HepG2 (cell line): ENCODE results near the gene OPRL1. TPM values are rescaled to one million over a fixed set of nuclear protein-coding genes. Genes with fewer than 3 reads are reported as not detected.
A peak's percentile ranks its signal among the peaks of the same experiment; 100 is the strongest.

Experiments
- CHCHD3 ChIP-seq: sonication (generic); formaldehyde crosslinking; IDR thresholded peaks from 2 replicates; pipeline ENCODE4 v1.8.0; 2022; ENCODE audit warnings: mild to moderate bottlenecking, missing genetic modification reagents, moderate library complexity
- GABPB1 ChIP-seq: IDR thresholded peaks from 2 replicates; pipeline ENCODE4 v1.6.1; 2016; ENCODE audit warnings: mild to moderate bottlenecking, missing genetic modification reagents, moderate library complexity, missing compliant biosample characterization
- HES4 ChIP-seq: sonication (generic); formaldehyde crosslinking; IDR thresholded peaks from 2 replicates; pipeline ENCODE4 v1.9.0; 2021; ENCODE audit warnings: mild to moderate bottlenecking, missing genetic modification reagents, borderline replicate concordance
- KAT8 ChIP-seq: IDR thresholded peaks from 2 replicates; pipeline ENCODE4 v1.6.1; 2016; ENCODE audit warnings: missing genetic modification reagents, missing compliant biosample characterization
- KLF15 ChIP-seq: sonication (generic); formaldehyde crosslinking; IDR thresholded peaks from 2 replicates; pipeline ENCODE4 v1.8.1; 2023; ENCODE audit warnings: borderline replicate concordance, mild to moderate bottlenecking, inconsistent platforms, missing genetic modification reagents, mixed read lengths
- RARG ChIP-seq: sonication (generic); formaldehyde crosslinking; IDR thresholded peaks from 2 replicates; pipeline ENCODE4 v1.4.0; 2020; ENCODE audit warnings: low read depth, mild to moderate bottlenecking, missing genetic modification reagents
- SNRNP70 ChIP-seq: fragments of 200-400 bp; formaldehyde crosslinking; IDR thresholded peaks from 2 replicates; pipeline ENCODE4 v1.6.1; 2017; ENCODE audit warnings: mild to moderate bottlenecking, low read depth, low read length, moderate library complexity
- ZBTB20 ChIP-seq: sonication (generic); formaldehyde crosslinking; IDR thresholded peaks from 2 replicates; pipeline ENCODE4 v1.8.1; 2023; ENCODE audit warnings: missing genetic modification reagents, low read depth, mild to moderate bottlenecking, borderline replicate concordance
- ZNF17 ChIP-seq: sonication (generic); formaldehyde crosslinking; IDR thresholded peaks from 2 replicates; pipeline ENCODE4 v1.5.0; 2020; ENCODE audit warnings: mild to moderate bottlenecking, missing genetic modification reagents
- ZNF607 ChIP-seq: sonication (generic); formaldehyde crosslinking; IDR thresholded peaks from 2 replicates; pipeline ENCODE4 v1.5.1; 2020; ENCODE audit warnings: missing genetic modification reagents, mild to moderate bottlenecking, borderline replicate concordance
- ZNF772 ChIP-seq: sonication (generic); formaldehyde crosslinking; IDR thresholded peaks from 2 replicates; pipeline ENCODE4 v1.5.0; 2020; ENCODE audit warnings: mild to moderate bottlenecking, missing genetic modification reagents
- ZNF83 ChIP-seq: sonication (generic); formaldehyde crosslinking; IDR thresholded peaks from 2 replicates; pipeline ENCODE4 v1.4.0; 2020; ENCODE audit warnings: missing genetic modification reagents, mild to moderate bottlenecking, borderline replicate concordance
- polyA plus RNA-seq, 8 experiments: library from polyadenylated mRNA; depleted of rRNA in 3 of 8; stranded (reverse) in 7 of 8; unstranded in 1 of 8; fragments of >200 nt; fragmentation: Illumina TruSeq in 4 of 8; extraction: Trizol in 4 of 8; gene quantifications; 2 replicates each; pipeline versions ENCODE4 v1.2.1 to v1.2.3, GENCODE V29; 2011 to 2016; ENCODE audit warnings: low read depth in 4 of 8, missing spikeins in 1 of 8, mixed read lengths in 1 of 8; ENCODE audit not compliant: insufficient read depth in 1 of 8
- total RNA-seq, 5 experiments: library from RNA; depleted of rRNA; stranded (reverse); fragments of >200 nt; fragmentation: Illumina TruSeq; extraction: Trizol; gene quantifications; 2 replicates each; pipeline ENCODE4 v1.2.3, GENCODE V29; 2016; ENCODE audit warnings: low read depth in 1 of 5
- TF ChIP-seq, protein P1 (sequence below): sonication (generic); formaldehyde crosslinking; IDR thresholded peaks from 2 replicates; pipeline ENCODE4 v1.5.0; 2020; ENCODE audit warnings: missing genetic modification reagents, mild to moderate bottlenecking, borderline replicate concordance
- TF ChIP-seq, protein P2 (sequence below): sonication (generic); formaldehyde crosslinking; IDR thresholded peaks from 2 replicates; pipeline ENCODE4 v1.4.0; 2020; ENCODE audit warnings: missing genetic modification reagents
- TF ChIP-seq, protein P3 (sequence below): sonication (generic); formaldehyde crosslinking; conservative IDR thresholded peaks from 2 replicates; pipeline ENCODE4 v1.8.1; 2023; ENCODE audit warnings: missing genetic modification reagents
- TF ChIP-seq, protein P4 (sequence below): IDR thresholded peaks from 2 replicates; pipeline ENCODE4 v1.6.1; 2016; ENCODE audit warnings: missing biosample characterization, missing genetic modification reagents, low read depth
- TF ChIP-seq, protein P5 (sequence below): sonication (generic); formaldehyde crosslinking; IDR thresholded peaks from 2 replicates; pipeline ENCODE4 v1.5.0; 2020; ENCODE audit warnings: missing genetic modification reagents
- TF ChIP-seq, protein P6 (sequence below): sonication (generic); formaldehyde crosslinking; IDR thresholded peaks from 2 replicates; pipeline ENCODE4 v1.8.0; 2022; ENCODE audit warnings: mild to moderate bottlenecking, missing genetic modification reagents, moderate library complexity

OPRL1 gene
- total and polyA plus RNA-seq, 2 of the 13 experiments (the other 11 are each of a cell fraction or from before 2014, with no cell fraction given) = 0.35 to 0.71 TPM

DNA sequence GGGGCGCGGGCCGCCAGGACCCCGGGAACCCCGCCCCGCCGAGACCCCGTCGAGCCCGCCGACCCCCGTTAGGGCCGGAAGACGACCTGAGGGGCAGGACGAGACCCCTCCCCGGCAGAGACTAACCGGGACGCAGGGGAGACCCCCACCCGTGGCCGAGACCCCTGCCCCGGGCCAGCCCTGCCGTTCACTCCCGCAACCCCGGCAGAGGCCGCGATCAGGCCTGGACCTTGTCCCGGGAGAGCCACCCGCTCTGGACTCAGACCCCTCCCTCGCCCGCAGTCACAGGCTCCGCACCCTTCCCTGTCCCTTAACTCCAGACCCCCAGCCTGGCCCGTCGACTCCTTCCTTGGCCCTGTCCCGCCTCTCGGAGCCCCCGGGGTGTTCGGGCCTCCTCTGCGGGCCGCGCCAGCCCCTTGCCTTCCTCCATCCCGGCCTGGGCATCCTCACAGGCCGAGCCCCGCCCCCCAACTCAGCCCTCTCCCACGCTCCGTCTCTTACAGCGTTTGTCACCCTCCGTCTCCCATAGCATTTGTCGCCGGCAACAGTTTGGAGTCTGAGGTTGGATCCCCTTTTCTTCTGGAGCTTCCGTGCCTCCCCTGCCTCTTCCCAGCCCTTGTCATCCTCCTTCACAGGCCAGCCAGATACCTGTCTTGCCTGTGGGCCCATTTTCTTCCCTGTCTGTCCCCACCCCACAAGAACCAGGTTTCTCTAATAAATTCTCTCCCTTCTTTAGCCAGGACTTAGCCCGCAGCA is 16.3 kb upstream of the OPRL1 start (continued):
- TF ChIP-seq, protein P1, sequence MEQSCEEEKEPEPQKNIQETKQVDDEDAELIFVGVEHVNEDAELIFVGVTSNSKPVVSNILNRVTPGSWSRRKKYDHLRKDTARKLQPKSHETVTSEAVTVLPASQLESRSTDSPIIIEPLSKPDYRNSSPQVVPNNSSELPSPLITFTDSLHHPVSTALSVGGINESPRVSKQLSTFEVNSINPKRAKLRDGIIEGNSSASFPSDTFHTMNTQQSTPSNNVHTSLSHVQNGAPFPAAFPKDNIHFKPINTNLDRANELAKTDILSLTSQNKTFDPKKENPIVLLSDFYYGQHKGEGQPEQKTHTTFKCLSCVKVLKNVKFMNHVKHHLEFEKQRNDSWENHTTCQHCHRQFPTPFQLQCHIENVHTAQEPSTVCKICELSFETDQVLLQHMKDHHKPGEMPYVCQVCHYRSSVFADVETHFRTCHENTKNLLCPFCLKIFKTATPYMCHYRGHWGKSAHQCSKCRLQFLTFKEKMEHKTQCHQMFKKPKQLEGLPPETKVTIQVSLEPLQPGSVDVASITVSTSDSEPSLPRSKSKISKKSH (CRISPR knock-in tag) = no peak; the same call in 1 of the 2 replicates
- TF ChIP-seq HES4 (CRISPR knock-in tag) (no peak; the same call in 1 of the 2 replicates), SNRNP70 (no peak), KLF15 (CRISPR knock-in tag) (peak; percentile 65; the same call in 1 of the 2 replicates), ZNF83 (CRISPR knock-in tag) (peak; percentile 22; the same call in 1 of the 2 replicates), CHCHD3 (peak; percentile 23), KAT8 (CRISPR knock-in tag) (no peak), RARG (CRISPR knock-in tag) (no peak), ZNF17 (CRISPR knock-in tag) (no peak), GABPB1 (CRISPR knock-in tag) (0 out of 2 replicates have a peak, but pooled peaks have one; percentile 7), ZNF772 (CRISPR knock-in tag) (no peak; the same call in 1 of the 2 replicates), ZNF607 (CRISPR knock-in tag) (0 out of 2 replicates have a peak, but pooled peaks have one; percentile 66), ZBTB20 (CRISPR knock-in tag) (0 out of 2 replicates have a peak, but pooled peaks have one; percentile 26)
- TF ChIP-seq, protein P2, sequence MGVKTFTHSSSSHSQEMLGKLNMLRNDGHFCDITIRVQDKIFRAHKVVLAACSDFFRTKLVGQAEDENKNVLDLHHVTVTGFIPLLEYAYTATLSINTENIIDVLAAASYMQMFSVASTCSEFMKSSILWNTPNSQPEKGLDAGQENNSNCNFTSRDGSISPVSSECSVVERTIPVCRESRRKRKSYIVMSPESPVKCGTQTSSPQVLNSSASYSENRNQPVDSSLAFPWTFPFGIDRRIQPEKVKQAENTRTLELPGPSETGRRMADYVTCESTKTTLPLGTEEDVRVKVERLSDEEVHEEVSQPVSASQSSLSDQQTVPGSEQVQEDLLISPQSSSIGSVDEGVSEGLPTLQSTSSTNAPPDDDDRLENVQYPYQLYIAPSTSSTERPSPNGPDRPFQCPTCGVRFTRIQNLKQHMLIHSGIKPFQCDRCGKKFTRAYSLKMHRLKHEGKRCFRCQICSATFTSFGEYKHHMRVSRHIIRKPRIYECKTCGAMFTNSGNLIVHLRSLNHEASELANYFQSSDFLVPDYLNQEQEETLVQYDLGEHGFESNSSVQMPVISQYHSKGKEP (CRISPR knock-in tag) = no peak
- TF ChIP-seq, protein P3, sequence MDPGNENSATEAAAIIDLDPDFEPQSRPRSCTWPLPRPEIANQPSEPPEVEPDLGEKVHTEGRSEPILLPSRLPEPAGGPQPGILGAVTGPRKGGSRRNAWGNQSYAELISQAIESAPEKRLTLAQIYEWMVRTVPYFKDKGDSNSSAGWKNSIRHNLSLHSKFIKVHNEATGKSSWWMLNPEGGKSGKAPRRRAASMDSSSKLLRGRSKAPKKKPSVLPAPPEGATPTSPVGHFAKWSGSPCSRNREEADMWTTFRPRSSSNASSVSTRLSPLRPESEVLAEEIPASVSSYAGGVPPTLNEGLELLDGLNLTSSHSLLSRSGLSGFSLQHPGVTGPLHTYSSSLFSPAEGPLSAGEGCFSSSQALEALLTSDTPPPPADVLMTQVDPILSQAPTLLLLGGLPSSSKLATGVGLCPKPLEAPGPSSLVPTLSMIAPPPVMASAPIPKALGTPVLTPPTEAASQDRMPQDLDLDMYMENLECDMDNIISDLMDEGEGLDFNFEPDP = peak; percentile 95
- TF ChIP-seq, protein P4, sequence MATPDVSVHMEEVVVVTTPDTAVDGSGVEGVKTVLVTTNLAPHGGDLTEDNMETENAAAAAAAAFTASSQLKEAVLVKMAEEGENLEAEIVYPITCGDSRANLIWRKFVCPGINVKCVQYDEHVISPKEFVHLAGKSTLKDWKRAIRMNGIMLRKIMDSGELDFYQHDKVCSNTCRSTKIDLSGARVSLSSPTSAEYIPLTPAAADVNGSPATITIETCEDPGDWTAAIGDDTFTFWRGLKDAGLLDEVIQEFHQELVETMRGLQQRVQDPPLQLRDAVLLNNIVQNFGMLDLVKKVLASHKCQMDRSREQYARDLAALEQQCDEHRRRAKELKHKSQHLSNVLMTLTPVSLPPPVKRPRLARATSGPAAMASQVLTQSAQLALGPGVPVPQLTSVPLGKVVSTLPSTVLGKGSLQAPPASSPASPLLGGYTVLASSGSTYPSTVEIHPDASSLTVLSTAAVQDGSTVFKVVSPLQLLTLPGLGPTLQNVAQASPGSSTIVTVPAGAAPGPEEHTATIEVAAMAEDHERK (CRISPR knock-in tag) = no peak
- TF ChIP-seq, protein P5, sequence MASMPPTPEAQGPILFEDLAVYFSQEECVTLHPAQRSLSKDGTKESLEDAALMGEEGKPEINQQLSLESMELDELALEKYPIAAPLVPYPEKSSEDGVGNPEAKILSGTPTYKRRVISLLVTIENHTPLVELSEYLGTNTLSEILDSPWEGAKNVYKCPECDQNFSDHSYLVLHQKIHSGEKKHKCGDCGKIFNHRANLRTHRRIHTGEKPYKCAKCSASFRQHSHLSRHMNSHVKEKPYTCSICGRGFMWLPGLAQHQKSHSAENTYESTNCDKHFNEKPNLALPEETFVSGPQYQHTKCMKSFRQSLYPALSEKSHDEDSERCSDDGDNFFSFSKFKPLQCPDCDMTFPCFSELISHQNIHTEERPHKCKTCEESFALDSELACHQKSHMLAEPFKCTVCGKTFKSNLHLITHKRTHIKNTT (CRISPR knock-in tag) = no peak
- TF ChIP-seq, protein P6, sequence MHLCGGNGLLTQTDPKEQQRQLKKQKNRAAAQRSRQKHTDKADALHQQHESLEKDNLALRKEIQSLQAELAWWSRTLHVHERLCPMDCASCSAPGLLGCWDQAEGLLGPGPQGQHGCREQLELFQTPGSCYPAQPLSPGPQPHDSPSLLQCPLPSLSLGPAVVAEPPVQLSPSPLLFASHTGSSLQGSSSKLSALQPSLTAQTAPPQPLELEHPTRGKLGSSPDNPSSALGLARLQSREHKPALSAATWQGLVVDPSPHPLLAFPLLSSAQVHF (CRISPR knock-in tag) = no peak; the same call in 1 of the 2 replicates
